ENCODE data around the gene LDB3.
A peak's percentile ranks its signal among the peaks of the same experiment; 100 is the strongest.
"Not testable (repeated sequence)": the region's sequence is repeated elsewhere in the genome, so short reads cannot be mapped to it uniquely, and the experiment has no call there.

Gene LDB3

GRCh38 chr10:86709396-86710185, 41.3 kb downstream of the LDB3 start:
- no peak for DNase-seq

- DNase-seq = peak; percentile 80
Observed at GRCh38 chr10:86710987-86711512, 42.7 kb downstream of the LDB3 start.

- no peak for DNase-seq
Observed at GRCh38 chr10:86711513-86712316, 43.4 kb downstream of the LDB3 start.

GRCh38 chr10:86712317-86712707, 44.0 kb downstream of the LDB3 start:
- DNase-seq = no peak

GRCh38 chr10:86715156-86715795, 47.0 kb downstream of the LDB3 start:
- DNase-seq = no peak

- DNase-seq = no peak
Observed at GRCh38 chr10:86715836-86716235, 47.5 kb downstream of the LDB3 start.

GRCh38 chr10:86716466-86716865, 48.2 kb downstream of the LDB3 start:
- DNase-seq = no peak

- no peak for DNase-seq
Observed at GRCh38 chr10:86718556-86718955, 50.2 kb downstream of the LDB3 start.

GRCh38 chr10:86721232-86721631, 52.9 kb downstream of the LDB3 start:
- no peak for DNase-seq

- DNase-seq = no peak
Observed at GRCh38 chr10:86723009-86723408, 54.7 kb downstream of the LDB3 start.

- DNase-seq = no peak
Observed at GRCh38 chr10:86724445-86724844, 56.1 kb downstream of the LDB3 start.

GRCh38 chr10:86725980-86726676, 57.8 kb downstream of the LDB3 start:
- no peak for DNase-seq

- no peak for DNase-seq
Observed at GRCh38 chr10:86726677-86726999, 58.3 kb downstream of the LDB3 start.

GRCh38 chr10:86727470-86727869, 59.2 kb downstream of the LDB3 start:
- no peak for DNase-seq

GRCh38 chr10:86728056-86728455, 59.7 kb downstream of the LDB3 start:
- no peak for DNase-seq

- no peak for DNase-seq
Observed at GRCh38 chr10:86729677-86730076, 61.4 kb downstream of the LDB3 start.

GRCh38 chr10:86730227-86730626, 61.9 kb downstream of the LDB3 start:
- DNase-seq = no peak

- DNase-seq = no peak
Observed at GRCh38 chr10:86732771-86733170, 64.5 kb downstream of the LDB3 start.

- peak; percentile 40 for DNase-seq
Observed at GRCh38 chr10:86733260-86733671, 65.0 kb downstream of the LDB3 start.

GRCh38 chr10:86734207-86734988, 66.1 kb downstream of the LDB3 start:
- DNase-seq = no peak

- not testable (repeated sequence) for DNase-seq
Observed at GRCh38 chr10:86735278-86735677, 67.0 kb downstream of the LDB3 start.

- DNase-seq = no peak
Observed at GRCh38 chr10:86742230-86742629, 73.9 kb downstream of the LDB3 start.
